Transverse colon (tissue), 3 donors: ENCODE data around the gene CYP2C19.

Experiments used
- POLR2A ChIP-seq: fragments of 450-650 bp; IDR thresholded peaks from one replicate; pipeline ENCODE4 v1.6.1; 2016; ENCODE audit warnings: antibody characterized with exemption, mild to moderate bottlenecking, moderate library complexity
- POLR2AphosphoS5 ChIP-seq, 3 donors: sonication (generic); formaldehyde crosslinking; IDR thresholded peaks; one replicate each; pipeline ENCODE4 v1.6.1; 2016; ENCODE audit warnings: antibody characterized with exemption in 3 of 3

DNA sequence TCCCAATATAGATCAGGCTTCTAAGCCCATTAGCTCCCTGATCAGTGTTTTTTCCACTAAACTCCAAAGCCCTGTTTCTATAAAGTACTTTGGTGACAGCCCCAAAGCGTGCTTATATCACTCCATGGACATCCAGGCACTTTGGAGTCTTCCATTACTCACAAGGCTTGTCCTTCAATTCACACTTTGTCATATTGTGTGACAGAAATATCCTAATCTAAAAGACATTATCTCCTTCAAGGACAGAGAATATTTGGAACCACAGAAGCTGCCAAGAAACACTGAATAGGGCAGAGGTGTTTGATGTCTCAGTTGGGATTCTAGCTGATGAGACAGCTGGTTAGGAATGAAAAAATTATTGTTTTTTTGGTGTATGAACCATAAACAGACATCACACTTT, 18.4 kb downstream of the CYP2C19 start:
- TF ChIP-seq POLR2AphosphoS5 (IDR thresholded peaks at IDR 0.05) (no peak), POLR2A (no peak)
